HL-60 (cell line): Measurements from ENCODE around the gene PGLYRP1.

Experiments
- microRNA-seq: library from miRNA; unstranded; fragments of <30 nt; microRNA quantifications from one replicate; pipeline ENCODE4, GENCODE V29; 2018

PGLYRP1 gene

Small RNA genes within 50 kb of the gene (microRNA-seq; reads per million reads assigned to microRNA genes)
- 313 reads per million, percentile 80 among the genes with 10 or more reads in this experiment for gene MIR769
